ENCODE measurements around the gene ELOB.

ELOB gene

GRCh38 chr16:2749936-2750335 is 27.1 kb downstream of the ELOB start:
- Histone ChIP-seq H3K4me1 (ENCODE audit: control insufficient read depth, insufficient read depth, low read length) (peaks cover 2% of the 10 kb centered on the region), H3K4me3 (ENCODE audit: low read depth, low read length) (no peak overlapping the region), H3K27ac (ENCODE audit: extremely low read depth, low read depth, low read length) (no peak overlapping the region), H3K9me3 (ENCODE audit: control insufficient read depth, insufficient read depth, low read depth, low read length) (no peaks in the 10 kb centered on the region), H3K36me3 (ENCODE audit: control insufficient read depth in 2 of 2, insufficient read depth in 1 of 2, low read length in 2 of 2) (peaks cover 0 to 30% of the 10 kb centered on the region in 2 experiments; a peak in 2 of 3 replicates)
- POLR2A ChIA-PET: no interaction called here
- no peak for TF ChIP-seq EGR2 (tag by site-specific recombination; IDR thresholded peaks at IDR 0.05; ENCODE audit: low read depth)
- no peak for TF ChIP-seq YY2 (tag by site-specific recombination; IDR thresholded peaks at IDR 0.05)
- TF ChIP-seq ZNF416 (tag by site-specific recombination; IDR thresholded peaks at IDR 0.05): no peak
- no peak for TF ChIP-seq ZNF366 (tag by site-specific recombination; conservative IDR thresholded peaks at IDR 0.05)
- no peak for TF ChIP-seq ZNF140 (tag by site-specific recombination; IDR thresholded peaks at IDR 0.05)
- TF ChIP-seq ZSCAN30 (tag by site-specific recombination; IDR thresholded peaks at IDR 0.05): no peak
- TF ChIP-seq ZNF664 (tag by site-specific recombination; IDR thresholded peaks at IDR 0.05): no peak
- CTCF ChIA-PET: no interaction called here

DNA sequence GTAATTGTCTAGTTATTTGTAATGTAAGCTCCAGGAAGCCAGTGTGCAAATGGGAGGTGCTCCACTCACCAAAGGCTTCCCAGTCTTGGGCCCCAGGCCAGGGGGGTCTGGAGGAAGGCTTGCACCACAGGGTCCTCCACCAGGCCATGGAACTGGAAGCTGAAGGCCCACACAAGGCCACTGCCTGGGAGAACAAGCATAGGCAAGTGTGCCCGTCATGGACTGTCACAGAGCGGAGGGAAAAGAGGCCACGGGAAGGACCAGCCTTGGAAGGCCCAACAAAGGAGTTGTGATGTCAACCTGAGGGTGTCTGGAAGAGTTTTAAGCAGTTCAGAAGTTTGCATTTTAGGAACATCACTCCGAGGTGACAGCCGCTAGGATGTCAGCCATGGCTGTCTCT is 27.6 kb downstream of the ELOB start:
- Histone ChIP-seq H3K27ac (ENCODE audit: extremely low read depth, low read depth, low read length) (no peak overlapping the region), H3K4me1 (ENCODE audit: control insufficient read depth, insufficient read depth, low read length) (no peaks in the 10 kb centered on the region; the same call in 1 of the 2 replicates), H3K4me3 (ENCODE audit: low read depth, low read length) (no peak overlapping the region), H3K9me3 (ENCODE audit: control insufficient read depth, insufficient read depth, low read depth, low read length) (no peaks in the 10 kb centered on the region), H3K36me3 (ENCODE audit: control insufficient read depth in 2 of 2, insufficient read depth in 1 of 2, low read length in 2 of 2) (peaks cover 0 to 26% of the 10 kb centered on the region in 2 experiments; a peak in 2 of 3 replicates)
- ChIA-PET CTCF (no interaction called here), POLR2A (no interaction called here)
- TF ChIP-seq ZBTB1 (tag by site-specific recombination; IDR thresholded peaks at IDR 0.05): no peak
- TF ChIP-seq ZBTB17 (tag by site-specific recombination; IDR thresholded peaks at IDR 0.05): no peak
- TF ChIP-seq ZFP37 (tag by site-specific recombination; IDR thresholded peaks at IDR 0.05): no peak
- no peak for TF ChIP-seq ZNF423 (tag by site-specific recombination; IDR thresholded peaks at IDR 0.05)
- TF ChIP-seq ZNF596 (tag by site-specific recombination; IDR thresholded peaks at IDR 0.05): no peak
- TF ChIP-seq ZNF426 (tag by site-specific recombination; IDR thresholded peaks at IDR 0.05): no peak
- TF ChIP-seq ZNF529 (tag by site-specific recombination; IDR thresholded peaks at IDR 0.05; ENCODE audit: insufficient replicate concordance): no peak
- TF ChIP-seq ZNF112 (tag by site-specific recombination; IDR thresholded peaks at IDR 0.05): no peak
- no peak for TF ChIP-seq ZNF530 (tag by site-specific recombination; IDR thresholded peaks at IDR 0.05; ENCODE audit: low read depth)
- TF ChIP-seq ZBTB8A (tag by site-specific recombination; IDR thresholded peaks at IDR 0.05): no peak
- TF ChIP-seq ZNF768 (tag by site-specific recombination; IDR thresholded peaks at IDR 0.05): no peak
- no peak for TF ChIP-seq ZFP69B (tag by site-specific recombination; IDR thresholded peaks at IDR 0.05)
- no peak for TF ChIP-seq RBAK (tag by site-specific recombination; IDR thresholded peaks at IDR 0.05)
- TF ChIP-seq ZNF561 (tag by site-specific recombination; IDR thresholded peaks at IDR 0.05; ENCODE audit: borderline replicate concordance): no peak
- no peak for TF ChIP-seq ZNF473 (tag by site-specific recombination; IDR thresholded peaks at IDR 0.05)
- no peak for TF ChIP-seq ZNF157 (tag by site-specific recombination; IDR thresholded peaks at IDR 0.05)

DNA sequence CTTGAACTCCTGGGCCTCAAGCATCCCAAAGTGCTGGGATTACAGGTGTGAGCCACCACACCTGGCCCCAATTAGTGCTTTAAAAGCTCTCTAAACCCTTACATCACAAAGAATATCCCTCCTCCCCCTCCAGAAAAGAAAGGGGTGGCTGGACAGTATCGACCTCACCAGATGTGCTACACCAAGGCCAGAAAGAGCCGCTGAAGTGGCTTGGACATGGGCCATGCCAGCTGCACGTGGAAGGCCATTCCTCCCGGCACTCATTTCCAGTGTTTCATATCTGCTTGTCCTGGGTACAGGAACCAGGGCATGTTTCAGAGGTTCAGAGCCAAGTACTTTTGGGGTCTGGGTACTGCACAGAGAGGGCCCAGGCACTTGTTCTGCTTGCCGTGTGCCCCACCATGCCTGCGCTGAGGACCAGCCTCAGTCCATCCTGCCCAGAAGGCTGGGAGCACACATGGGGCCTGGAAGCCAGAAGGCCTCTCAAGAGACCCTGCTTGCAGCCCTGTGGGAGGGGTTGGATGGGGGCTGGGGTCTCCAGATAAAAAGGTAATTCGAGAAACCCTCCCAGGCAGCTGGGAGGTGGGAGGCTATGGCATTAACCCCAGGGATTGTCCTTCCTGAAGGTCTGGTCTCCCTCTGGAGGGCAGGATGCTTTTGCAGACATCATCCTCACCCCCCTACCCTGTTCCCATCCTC is 28.2 kb downstream of the ELOB start:
- ChIA-PET CTCF (no interaction called here), POLR2A (no interaction called here)
- TF ChIP-seq ZNF701 (tag by site-specific recombination; IDR thresholded peaks at IDR 0.05) (no peak), ZNF747 (tag by site-specific recombination; IDR thresholded peaks at IDR 0.05) (no peak), ZNF138 (tag by site-specific recombination; IDR thresholded peaks at IDR 0.05; ENCODE audit: borderline replicate concordance) (no peak), KLF17 (tag by site-specific recombination; IDR thresholded peaks at IDR 0.05) (no peak)
- TF ChIP-seq, protein P1, sequence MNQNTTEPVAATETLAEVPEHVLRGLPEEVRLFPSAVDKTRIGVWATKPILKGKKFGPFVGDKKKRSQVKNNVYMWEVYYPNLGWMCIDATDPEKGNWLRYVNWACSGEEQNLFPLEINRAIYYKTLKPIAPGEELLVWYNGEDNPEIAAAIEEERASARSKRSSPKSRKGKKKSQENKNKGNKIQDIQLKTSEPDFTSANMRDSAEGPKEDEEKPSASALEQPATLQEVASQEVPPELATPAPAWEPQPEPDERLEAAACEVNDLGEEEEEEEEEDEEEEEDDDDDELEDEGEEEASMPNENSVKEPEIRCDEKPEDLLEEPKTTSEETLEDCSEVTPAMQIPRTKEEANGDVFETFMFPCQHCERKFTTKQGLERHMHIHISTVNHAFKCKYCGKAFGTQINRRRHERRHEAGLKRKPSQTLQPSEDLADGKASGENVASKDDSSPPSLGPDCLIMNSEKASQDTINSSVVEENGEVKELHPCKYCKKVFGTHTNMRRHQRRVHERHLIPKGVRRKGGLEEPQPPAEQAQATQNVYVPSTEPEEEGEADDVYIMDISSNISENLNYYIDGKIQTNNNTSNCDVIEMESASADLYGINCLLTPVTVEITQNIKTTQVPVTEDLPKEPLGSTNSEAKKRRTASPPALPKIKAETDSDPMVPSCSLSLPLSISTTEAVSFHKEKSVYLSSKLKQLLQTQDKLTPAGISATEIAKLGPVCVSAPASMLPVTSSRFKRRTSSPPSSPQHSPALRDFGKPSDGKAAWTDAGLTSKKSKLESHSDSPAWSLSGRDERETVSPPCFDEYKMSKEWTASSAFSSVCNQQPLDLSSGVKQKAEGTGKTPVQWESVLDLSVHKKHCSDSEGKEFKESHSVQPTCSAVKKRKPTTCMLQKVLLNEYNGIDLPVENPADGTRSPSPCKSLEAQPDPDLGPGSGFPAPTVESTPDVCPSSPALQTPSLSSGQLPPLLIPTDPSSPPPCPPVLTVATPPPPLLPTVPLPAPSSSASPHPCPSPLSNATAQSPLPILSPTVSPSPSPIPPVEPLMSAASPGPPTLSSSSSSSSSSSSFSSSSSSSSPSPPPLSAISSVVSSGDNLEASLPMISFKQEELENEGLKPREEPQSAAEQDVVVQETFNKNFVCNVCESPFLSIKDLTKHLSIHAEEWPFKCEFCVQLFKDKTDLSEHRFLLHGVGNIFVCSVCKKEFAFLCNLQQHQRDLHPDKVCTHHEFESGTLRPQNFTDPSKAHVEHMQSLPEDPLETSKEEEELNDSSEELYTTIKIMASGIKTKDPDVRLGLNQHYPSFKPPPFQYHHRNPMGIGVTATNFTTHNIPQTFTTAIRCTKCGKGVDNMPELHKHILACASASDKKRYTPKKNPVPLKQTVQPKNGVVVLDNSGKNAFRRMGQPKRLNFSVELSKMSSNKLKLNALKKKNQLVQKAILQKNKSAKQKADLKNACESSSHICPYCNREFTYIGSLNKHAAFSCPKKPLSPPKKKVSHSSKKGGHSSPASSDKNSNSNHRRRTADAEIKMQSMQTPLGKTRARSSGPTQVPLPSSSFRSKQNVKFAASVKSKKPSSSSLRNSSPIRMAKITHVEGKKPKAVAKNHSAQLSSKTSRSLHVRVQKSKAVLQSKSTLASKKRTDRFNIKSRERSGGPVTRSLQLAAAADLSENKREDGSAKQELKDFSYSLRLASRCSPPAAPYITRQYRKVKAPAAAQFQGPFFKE (tag by site-specific recombination; IDR thresholded peaks at IDR 0.05; ENCODE audit: borderline replicate concordance): no peak

More for the DNA sequence above, 28.2 kb downstream of the ELOB start:
- Histone ChIP-seq H3K9me3 (ENCODE audit: control insufficient read depth, insufficient read depth, low read depth, low read length) (no peaks in the 10 kb centered on the region), H3K4me1 (ENCODE audit: control insufficient read depth, insufficient read depth, low read length) (no peaks in the 10 kb centered on the region; the same call in 1 of the 2 replicates), H3K36me3 (ENCODE audit: control insufficient read depth in 2 of 2, insufficient read depth in 1 of 2, low read length in 2 of 2) (peaks cover 0 to 20% of the 10 kb centered on the region in 2 experiments; a peak in 2 of 3 replicates), H3K4me3 (ENCODE audit: low read depth, low read length) (no peak overlapping the region), H3K27ac (ENCODE audit: extremely low read depth, low read depth, low read length) (no peak overlapping the region)
